Activated T-helper 1 cell treated with anti-CD3 and anti-CD28 coated beads, Interleukin-12 subunit alpha, Interleukin-12 subunit beta, Interleukin-2, Interleukin-4 antibody, amounts not matched to agents 30 ng/mL and 10 ng/mL and 1 ng/mL, durations not matched to agents 14 hours and 24 hours and 36 hours (primary cell): ENCODE data around the gene SYNPR. TPM values are rescaled to one million over a fixed set of nuclear protein-coding genes. Genes with fewer than 3 reads are reported as not detected.

Experiments
- DNase-seq: peaks from one replicate; pipeline ENCODE4 v3.0.0; 2021; ENCODE audit warnings: low spot score
- H3K27ac Mint-ChIP-seq: one replicate; pipeline ENCODE4 v1.8.0; 2021; ENCODE audit warnings: mild to moderate bottlenecking, mixed read lengths
- H3K27me3 Mint-ChIP-seq: one replicate; pipeline ENCODE4 v1.8.0; 2022; ENCODE audit warnings: mild to moderate bottlenecking, moderate library complexity, mixed read lengths; ENCODE audit not compliant: insufficient read depth
- H3K36me3 Mint-ChIP-seq: one replicate; pipeline ENCODE4 v1.8.0; 2021; ENCODE audit warnings: low read depth, mixed read lengths
- H3K4me1 Mint-ChIP-seq: one replicate; pipeline ENCODE4 v1.8.0; 2021; ENCODE audit warnings: low read depth, mixed read lengths
- H3K4me3 Mint-ChIP-seq: one replicate; pipeline ENCODE4 v1.8.0; 2021; ENCODE audit warnings: mild to moderate bottlenecking, moderate library complexity, mixed read lengths
- H3K9me3 Mint-ChIP-seq: one replicate; pipeline ENCODE4 v1.8.0; 2021; ENCODE audit warnings: mixed read lengths
- intact Hi-C: fragments of 100-400 bp; cut with micrococcal nuclease; formaldehyde crosslinking; loops from one replicate; pipeline ENCODE4 v1.15.1; 2024
- total RNA-seq: library from RNA; stranded (reverse); gene quantifications from 2 replicates; pipeline ENCODE4 v1.2.3, GENCODE V29; 2022

SYNPR gene
- total RNA-seq, 1 donor from 2014 or later = not detected

DNA sequence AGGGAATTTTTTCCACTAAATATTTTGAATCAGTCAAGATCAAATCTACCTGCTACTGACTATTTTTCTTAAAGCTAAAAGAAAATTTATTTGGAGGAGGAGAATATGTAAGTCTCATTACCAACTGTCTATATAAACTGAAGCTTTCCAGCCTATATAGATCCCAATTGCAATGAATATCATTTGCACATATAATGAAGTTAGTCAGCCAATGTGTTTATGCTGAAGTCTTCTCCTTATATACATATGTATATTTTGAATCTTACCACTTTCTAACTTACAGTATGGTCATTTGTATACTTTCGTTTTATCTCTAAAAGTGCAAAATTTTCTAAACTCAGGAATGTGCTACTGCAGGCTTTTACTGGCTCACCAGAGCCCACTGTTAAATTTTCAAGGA lies 136.5 kb downstream of the SYNPR start:
- no peak overlapping the region for H3K27ac Mint-ChIP-seq
- no peaks in the 10 kb centered on the region for H3K36me3 Mint-ChIP-seq
- no peaks in the 10 kb centered on the region for H3K27me3 Mint-ChIP-seq
- H3K4me1 Mint-ChIP-seq = no peaks in the 10 kb centered on the region
- H3K4me3 Mint-ChIP-seq = no peak overlapping the region
- no peak for DNase-seq
- intact Hi-C loops = no loop called here
- H3K9me3 Mint-ChIP-seq = no peaks in the 10 kb centered on the region

GRCh38 chr3:63429905-63430304 lies 151.8 kb downstream of the SYNPR start:
- no peaks in the 10 kb centered on the region for H3K4me1 Mint-ChIP-seq
- no peaks in the 10 kb centered on the region for H3K27me3 Mint-ChIP-seq
- intact Hi-C loops = no loop called here
- no peaks in the 10 kb centered on the region for H3K9me3 Mint-ChIP-seq
- H3K36me3 Mint-ChIP-seq = no peaks in the 10 kb centered on the region
- no peak overlapping the region for H3K4me3 Mint-ChIP-seq
- DNase-seq = no peak
- no peak overlapping the region for H3K27ac Mint-ChIP-seq

DNA sequence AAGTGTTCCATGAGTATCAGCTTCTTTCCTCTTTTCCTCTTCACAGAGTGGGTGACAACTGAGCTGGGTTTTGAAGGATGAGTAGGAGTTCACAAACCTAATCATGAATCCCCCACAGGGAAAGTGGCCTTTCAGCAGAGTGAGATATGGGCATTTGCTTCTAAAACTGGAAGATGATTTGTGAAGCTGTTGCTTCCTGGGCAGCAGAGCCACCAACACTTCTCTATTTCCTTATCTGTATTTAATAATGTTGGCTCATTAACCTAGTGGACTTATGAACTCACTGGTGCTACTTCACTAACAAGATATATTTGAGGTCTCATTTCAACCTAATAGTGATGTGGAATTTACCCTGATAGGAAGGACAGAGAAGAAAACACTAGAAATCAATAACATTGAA lies 152.8 kb downstream of the SYNPR start:
- H3K27ac Mint-ChIP-seq = no peak overlapping the region
- no peaks in the 10 kb centered on the region for H3K9me3 Mint-ChIP-seq
- intact Hi-C loops = no loop called here
- H3K36me3 Mint-ChIP-seq = no peaks in the 10 kb centered on the region
- H3K27me3 Mint-ChIP-seq = no peaks in the 10 kb centered on the region
- no peak for DNase-seq
- no peak overlapping the region for H3K4me3 Mint-ChIP-seq
- H3K4me1 Mint-ChIP-seq = no peaks in the 10 kb centered on the region

DNA sequence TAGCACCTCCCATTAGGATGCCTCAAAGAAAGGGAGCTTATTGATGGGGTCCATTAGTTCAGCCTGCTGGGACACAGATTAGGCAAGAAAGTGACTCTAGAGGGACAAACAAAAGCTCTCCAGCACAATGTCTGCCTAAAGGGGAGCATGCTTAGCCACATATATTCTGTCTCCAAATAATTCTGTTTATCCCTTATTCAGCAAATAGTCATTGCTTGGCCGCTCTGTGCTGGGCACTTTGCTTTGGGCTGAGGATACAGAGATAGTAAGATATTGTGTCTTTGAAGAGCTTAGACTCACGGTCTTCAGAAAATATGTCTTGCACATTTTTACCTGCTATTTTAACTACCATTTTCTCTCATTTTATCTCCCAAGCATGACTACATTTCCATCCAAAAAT lies 159.8 kb downstream of the SYNPR start:
- no peaks in the 10 kb centered on the region for H3K36me3 Mint-ChIP-seq
- peaks cover 2% of the 10 kb centered on the region for H3K27me3 Mint-ChIP-seq
- H3K4me1 Mint-ChIP-seq = no peaks in the 10 kb centered on the region
- DNase-seq = no peak
- H3K9me3 Mint-ChIP-seq = no peaks in the 10 kb centered on the region
- intact Hi-C loops = no loop called here
- H3K4me3 Mint-ChIP-seq = no peak overlapping the region
- no peak overlapping the region for H3K27ac Mint-ChIP-seq

- H3K36me3 Mint-ChIP-seq = no peaks in the 10 kb centered on the region
- H3K4me1 Mint-ChIP-seq = no peaks in the 10 kb centered on the region
- no peak for DNase-seq
- H3K4me3 Mint-ChIP-seq = no peak overlapping the region
- H3K9me3 Mint-ChIP-seq = no peaks in the 10 kb centered on the region
- intact Hi-C loops = no loop called here
- peaks cover 2% of the 10 kb centered on the region for H3K27me3 Mint-ChIP-seq
- no peak overlapping the region for H3K27ac Mint-ChIP-seq
Observed at GRCh38 chr3:63438826-63439371, 160.8 kb downstream of the SYNPR start.

DNA sequence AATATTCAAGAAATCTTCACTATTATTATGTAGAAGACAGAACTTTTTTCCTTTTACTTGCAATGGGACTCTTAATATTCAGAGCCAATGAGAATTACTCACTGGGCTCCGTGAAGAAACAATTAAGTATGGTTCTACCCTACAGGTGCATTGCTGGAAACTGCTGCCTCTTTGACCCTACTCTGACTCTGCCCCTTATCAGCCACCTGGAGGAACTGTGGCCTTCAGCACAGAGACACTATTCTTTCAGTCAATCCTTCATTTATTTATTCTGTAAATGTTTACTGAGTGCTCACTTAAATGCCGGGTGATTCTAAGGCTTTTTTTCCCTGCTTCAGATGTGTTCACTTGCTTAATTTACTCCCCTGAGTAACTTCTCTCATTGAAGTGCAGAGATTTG lies 163.2 kb downstream of the SYNPR start:
- no peak overlapping the region for H3K4me3 Mint-ChIP-seq
- no peaks in the 10 kb centered on the region for H3K9me3 Mint-ChIP-seq
- intact Hi-C loops = no loop called here

DNA sequence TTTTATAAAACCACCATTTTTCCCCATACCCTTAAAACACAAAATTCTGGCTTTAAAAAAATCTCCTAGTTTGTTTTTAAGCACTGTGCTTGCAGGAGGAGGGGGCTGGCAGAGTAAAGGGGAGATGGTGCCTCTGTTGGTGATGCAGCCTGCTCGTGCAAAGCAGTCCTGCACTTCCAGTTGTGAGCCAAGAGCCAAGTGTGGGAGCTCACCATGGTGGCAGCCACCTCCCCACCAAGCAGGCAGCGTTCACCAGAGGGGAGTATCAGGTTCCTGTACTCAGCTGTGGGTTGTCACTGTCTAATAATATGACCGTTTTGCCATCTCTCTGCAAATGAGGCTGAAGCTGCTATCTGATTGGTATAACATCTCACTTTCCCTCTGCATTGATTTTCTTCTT lies 164.8 kb downstream of the SYNPR start:
- no peak overlapping the region for H3K4me3 Mint-ChIP-seq
- intact Hi-C loops = no loop called here
- H3K9me3 Mint-ChIP-seq = no peaks in the 10 kb centered on the region

More for the DNA sequence above, 163.2 kb downstream of the SYNPR start:
- Mint-ChIP-seq H3K4me1 (no peaks in the 10 kb centered on the region), H3K27ac (no peak overlapping the region), H3K36me3 (no peaks in the 10 kb centered on the region), H3K27me3 (peaks cover 2% of the 10 kb centered on the region)
- no peak for DNase-seq

GRCh38 chr3:63450023-63450422 lies 171.9 kb downstream of the SYNPR start:
- no peak for DNase-seq
- no peaks in the 10 kb centered on the region for H3K36me3 Mint-ChIP-seq
- no peak overlapping the region for H3K4me3 Mint-ChIP-seq
- H3K27me3 Mint-ChIP-seq = no peaks in the 10 kb centered on the region
- no peak overlapping the region for H3K27ac Mint-ChIP-seq
- intact Hi-C loops = no loop called here
- H3K9me3 Mint-ChIP-seq = no peaks in the 10 kb centered on the region
- no peaks in the 10 kb centered on the region for H3K4me1 Mint-ChIP-seq

More for the DNA sequence above, 164.8 kb downstream of the SYNPR start:
- Mint-ChIP-seq H3K36me3 (no peaks in the 10 kb centered on the region), H3K27ac (no peak overlapping the region), H3K4me1 (no peaks in the 10 kb centered on the region), H3K27me3 (peaks cover 2% of the 10 kb centered on the region)
- no peak for DNase-seq

- H3K27me3 Mint-ChIP-seq = no peaks in the 10 kb centered on the region
- DNase-seq = no peak
- H3K4me3 Mint-ChIP-seq = no peak overlapping the region
- no peaks in the 10 kb centered on the region for H3K36me3 Mint-ChIP-seq
- no peaks in the 10 kb centered on the region for H3K4me1 Mint-ChIP-seq
- intact Hi-C loops = no loop called here
- no peaks in the 10 kb centered on the region for H3K9me3 Mint-ChIP-seq
- no peak overlapping the region for H3K27ac Mint-ChIP-seq
Observed at GRCh38 chr3:63450634-63451363, 172.7 kb downstream of the SYNPR start.

- H3K4me3 Mint-ChIP-seq = no peak overlapping the region
- H3K36me3 Mint-ChIP-seq = no peaks in the 10 kb centered on the region
- H3K9me3 Mint-ChIP-seq = no peaks in the 10 kb centered on the region
- no peak overlapping the region for H3K27ac Mint-ChIP-seq
- no peak for DNase-seq
- no peaks in the 10 kb centered on the region for H3K4me1 Mint-ChIP-seq
- no peaks in the 10 kb centered on the region for H3K27me3 Mint-ChIP-seq
- intact Hi-C loops = no loop called here
Observed at GRCh38 chr3:63456901-63457300, 178.8 kb downstream of the SYNPR start.

DNA sequence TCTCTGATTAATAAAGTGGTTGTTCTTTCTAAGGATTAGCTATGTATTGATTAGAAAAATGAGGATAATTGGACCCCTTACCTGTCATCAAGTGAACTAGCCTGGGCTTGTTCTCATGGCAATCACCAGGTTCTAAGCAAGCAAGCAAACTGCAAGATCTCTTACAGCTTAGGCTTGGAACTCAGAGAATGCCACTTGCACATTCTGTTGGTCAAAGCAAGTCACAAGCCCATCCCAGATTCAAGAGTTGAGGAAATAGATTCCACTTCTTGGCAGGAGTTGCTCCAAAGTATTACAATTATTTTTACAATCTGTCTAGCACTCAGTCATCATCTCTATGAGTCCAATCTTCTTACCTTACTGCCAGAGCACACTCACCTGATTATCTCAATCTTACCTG lies 180.3 kb downstream of the SYNPR start:
- H3K4me1 Mint-ChIP-seq = no peaks in the 10 kb centered on the region
- no peak for DNase-seq
- intact Hi-C loops = no loop called here

GRCh38 chr3:63462732-63463131 lies 184.6 kb downstream of the SYNPR start:
- intact Hi-C loops = no loop called here
- no peaks in the 10 kb centered on the region for H3K27me3 Mint-ChIP-seq
- no peak overlapping the region for H3K4me3 Mint-ChIP-seq
- no peaks in the 10 kb centered on the region for H3K4me1 Mint-ChIP-seq
- H3K27ac Mint-ChIP-seq = no peak overlapping the region
- no peaks in the 10 kb centered on the region for H3K9me3 Mint-ChIP-seq
- no peaks in the 10 kb centered on the region for H3K36me3 Mint-ChIP-seq
- DNase-seq = no peak

More for the DNA sequence above, 180.3 kb downstream of the SYNPR start:
- Mint-ChIP-seq H3K4me3 (no peak overlapping the region), H3K36me3 (no peaks in the 10 kb centered on the region), H3K27ac (no peak overlapping the region), H3K27me3 (no peaks in the 10 kb centered on the region), H3K9me3 (no peaks in the 10 kb centered on the region)

GRCh38 chr3:63467392-63467791 lies 189.3 kb downstream of the SYNPR start:
- intact Hi-C loops = no loop called here
- H3K36me3 Mint-ChIP-seq = no peaks in the 10 kb centered on the region
- no peak overlapping the region for H3K4me3 Mint-ChIP-seq
- H3K9me3 Mint-ChIP-seq = no peaks in the 10 kb centered on the region
- no peak overlapping the region for H3K27ac Mint-ChIP-seq
- H3K27me3 Mint-ChIP-seq = no peaks in the 10 kb centered on the region
- DNase-seq = no peak
- H3K4me1 Mint-ChIP-seq = no peaks in the 10 kb centered on the region

DNA sequence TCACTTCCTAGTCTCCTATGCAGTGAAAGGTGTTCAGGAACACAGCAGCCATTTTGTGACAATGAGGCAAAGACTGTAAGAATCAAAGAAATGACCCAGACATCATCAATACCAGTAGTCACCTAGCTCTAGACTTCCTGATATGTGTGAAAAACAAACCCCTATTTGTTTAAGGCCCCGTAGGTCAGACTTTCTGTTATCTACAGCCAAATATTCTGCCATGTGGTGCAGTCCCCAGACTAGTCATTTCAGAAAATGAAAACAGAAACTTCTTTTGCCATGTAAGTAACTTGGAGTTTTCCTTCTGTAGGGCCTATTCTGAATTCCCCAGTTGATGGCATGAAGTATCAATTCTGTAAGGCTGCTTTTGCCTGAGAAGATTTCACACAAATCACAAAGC lies 192.6 kb downstream of the SYNPR start:
- intact Hi-C loops = no loop called here
- no peak overlapping the region for H3K27ac Mint-ChIP-seq
- no peak overlapping the region for H3K4me3 Mint-ChIP-seq
- no peaks in the 10 kb centered on the region for H3K36me3 Mint-ChIP-seq
- H3K9me3 Mint-ChIP-seq = no peaks in the 10 kb centered on the region
- DNase-seq = no peak
- no peaks in the 10 kb centered on the region for H3K4me1 Mint-ChIP-seq
- H3K27me3 Mint-ChIP-seq = no peaks in the 10 kb centered on the region
